Measurements from ENCODE around the gene CISD2.
"Not testable (repeated sequence)": the region's sequence is repeated elsewhere in the genome, so short reads cannot be mapped to it uniquely, and the experiment has no call there.

Gene CISD2

DNA sequence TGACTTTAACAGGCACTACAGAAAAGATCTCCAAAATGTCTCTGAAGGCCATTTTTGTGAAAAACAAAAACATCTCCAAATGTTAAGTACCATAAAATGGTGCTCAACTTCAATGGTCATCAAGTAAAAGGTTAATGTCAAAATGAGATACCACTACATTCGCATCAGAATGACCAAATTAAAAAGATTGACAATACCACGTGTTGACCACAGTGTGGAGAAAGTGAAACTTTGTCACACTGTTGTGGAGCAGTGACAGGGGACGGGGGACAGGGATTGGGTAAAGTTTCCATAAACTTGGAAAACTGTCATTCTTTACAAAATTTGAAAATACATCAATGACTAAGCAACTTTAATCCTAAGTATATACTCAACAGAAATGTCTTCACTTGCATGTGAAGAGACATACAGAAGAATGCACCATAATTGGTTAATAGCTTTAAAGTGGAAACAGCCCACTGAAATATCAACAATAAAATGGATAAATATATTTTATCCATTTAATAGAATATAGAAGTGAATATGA is 19.1 kb upstream of the CISD2 start:
- no peak for DNase-seq (ENCODE audit: low read depth in 2 of 2)

DNA sequence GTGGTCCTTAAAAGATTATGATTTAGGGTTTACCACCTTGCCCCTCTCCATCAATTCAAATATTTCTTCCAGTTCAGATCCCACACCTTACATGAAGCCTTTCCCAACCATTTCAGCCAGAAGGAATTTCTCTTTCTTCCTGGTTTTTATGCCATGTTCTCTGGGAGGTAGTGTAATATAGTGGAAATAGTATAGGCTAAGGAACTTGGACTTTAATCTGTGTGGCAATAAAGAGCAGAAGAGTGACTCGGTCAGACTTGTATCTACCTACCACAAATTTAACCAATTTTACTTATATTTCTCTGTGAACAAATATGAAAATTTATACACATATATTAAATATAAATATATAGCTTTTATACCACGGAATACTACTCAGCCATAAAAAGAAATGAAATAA is 18.4 kb upstream of the CISD2 start:
- DNase-seq (ENCODE audit: low read depth in 2 of 2), result no peak

DNA sequence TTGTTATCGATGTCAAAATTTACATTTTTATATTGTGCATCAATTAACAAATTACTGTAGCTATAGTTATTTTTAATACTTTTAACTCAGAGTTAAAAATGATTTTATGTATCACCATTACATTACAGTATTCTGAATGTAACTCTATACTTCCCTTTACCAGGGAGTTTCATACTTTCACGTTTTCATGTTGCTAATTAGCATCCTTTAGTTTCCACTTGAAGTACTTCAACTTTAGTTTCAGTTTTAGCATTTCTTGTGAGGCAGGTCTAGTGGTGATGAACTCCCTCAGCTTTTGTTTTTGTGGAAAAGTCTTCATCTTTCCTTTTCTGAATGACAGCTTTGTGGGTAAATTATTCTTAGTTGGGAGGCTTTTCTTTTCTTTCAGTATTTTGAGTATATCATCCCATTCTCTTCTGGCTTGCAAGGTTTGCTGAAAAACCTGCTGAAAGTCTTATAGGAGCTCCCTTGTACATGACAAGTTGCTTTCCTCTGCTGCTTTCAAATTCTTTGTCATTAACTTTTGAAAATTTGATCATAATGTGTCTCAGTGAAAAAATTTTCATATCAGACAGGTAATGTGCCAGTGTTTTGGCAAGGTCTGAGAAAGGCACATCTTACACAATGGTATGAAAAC is 9.8 kb upstream of the CISD2 start:
- DNase-seq (ENCODE audit: low read depth in 2 of 2), result no peak

DNA sequence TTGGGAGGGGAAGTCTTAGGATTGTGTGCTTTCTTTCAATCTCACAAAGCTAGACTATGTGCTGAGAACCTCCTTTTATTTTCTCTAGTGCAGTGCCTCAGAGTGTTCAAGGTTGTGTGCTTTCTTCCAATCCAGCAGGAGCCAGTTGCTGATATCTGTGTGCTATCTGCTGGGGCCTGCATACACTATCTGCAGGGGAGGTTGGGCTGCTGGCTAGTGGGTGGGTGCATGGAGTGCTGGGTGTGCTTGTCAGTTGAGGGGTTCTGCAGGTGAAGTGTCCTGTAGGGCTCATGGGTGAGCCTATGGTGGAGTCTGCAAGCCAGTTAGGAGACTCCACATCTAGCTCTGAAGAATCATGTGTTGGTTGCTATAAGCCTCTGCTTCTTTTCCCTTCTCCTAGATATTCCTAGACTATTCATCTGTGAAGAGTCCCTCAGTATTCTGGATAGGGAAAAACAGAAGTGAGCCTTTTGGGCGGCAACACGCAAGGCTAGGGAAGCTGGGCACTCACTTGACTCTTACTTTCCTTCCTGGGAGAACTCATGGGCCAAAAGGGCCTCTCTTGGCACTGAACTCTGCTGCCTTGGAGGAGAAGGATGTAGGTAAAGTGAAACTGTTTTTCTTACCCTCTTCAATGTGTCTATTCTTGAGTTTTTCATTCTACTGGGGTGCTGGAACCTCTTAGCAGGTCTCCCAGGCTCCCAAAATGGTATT is 8.0 kb upstream of the CISD2 start:
- no peak for DNase-seq (ENCODE audit: low read depth in 2 of 2)

DNA sequence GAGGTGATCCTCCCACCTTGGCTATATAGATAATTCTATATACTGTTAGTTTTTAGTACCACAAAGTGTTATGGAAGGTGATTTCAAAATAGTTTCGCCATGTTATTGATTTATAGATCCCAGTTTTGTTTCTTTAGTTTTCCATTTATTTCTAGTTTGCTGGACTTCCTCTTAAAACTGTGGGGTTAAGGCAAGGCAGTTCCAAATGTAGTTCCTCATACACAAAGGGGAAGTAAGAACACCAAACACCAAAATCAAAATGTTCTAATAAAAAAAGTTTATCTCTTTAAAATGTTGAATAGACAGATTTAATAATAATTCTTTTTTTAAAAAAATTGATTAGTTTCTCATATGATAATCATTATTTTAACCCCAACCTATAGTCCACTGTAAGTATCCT is 6.8 kb upstream of the CISD2 start:
- no peak for DNase-seq (ENCODE audit: low read depth in 2 of 2)

DNA sequence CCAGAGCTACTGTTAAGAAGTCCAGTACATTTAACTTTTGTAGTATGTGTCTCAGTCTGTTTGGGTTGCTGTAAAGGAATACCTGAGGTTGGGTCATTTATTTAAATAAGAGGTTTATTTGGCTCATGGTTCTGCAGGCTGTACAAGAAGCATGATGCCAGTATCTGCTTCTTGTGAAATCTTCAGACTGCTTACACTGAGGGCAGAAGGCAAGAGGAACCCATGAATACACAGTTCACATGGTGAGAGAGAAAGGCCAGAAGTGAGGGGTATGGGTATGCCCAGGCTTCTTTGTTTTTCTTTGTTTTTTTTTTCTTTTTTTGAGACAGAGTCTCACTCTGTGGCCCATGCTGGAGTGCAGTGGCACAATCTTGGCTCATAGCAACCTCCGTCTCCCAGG is 6.0 kb upstream of the CISD2 start:
- no peak for DNase-seq (ENCODE audit: low read depth in 2 of 2)

DNA sequence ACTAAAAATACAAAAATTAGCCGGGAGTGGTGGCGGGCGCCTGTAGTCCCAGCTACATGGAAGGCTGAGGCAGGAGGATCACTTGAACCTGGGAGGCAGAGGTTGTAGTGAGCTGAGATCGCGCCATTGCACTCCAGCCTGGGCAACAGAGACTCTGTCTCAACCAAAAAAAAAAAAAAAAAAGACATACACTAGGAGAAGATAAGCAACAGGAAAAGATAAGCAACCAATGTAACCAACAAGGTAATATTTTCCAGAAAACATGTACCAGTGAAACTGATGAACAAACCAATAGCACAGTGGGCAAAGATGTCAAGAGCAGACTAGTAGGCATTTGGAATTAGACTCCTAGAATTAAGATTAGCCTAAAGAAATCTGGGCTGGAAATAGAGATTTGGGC is 3.5 kb upstream of the CISD2 start:
- not testable (repeated sequence) for DNase-seq (ENCODE audit: low read depth in 2 of 2)

DNA sequence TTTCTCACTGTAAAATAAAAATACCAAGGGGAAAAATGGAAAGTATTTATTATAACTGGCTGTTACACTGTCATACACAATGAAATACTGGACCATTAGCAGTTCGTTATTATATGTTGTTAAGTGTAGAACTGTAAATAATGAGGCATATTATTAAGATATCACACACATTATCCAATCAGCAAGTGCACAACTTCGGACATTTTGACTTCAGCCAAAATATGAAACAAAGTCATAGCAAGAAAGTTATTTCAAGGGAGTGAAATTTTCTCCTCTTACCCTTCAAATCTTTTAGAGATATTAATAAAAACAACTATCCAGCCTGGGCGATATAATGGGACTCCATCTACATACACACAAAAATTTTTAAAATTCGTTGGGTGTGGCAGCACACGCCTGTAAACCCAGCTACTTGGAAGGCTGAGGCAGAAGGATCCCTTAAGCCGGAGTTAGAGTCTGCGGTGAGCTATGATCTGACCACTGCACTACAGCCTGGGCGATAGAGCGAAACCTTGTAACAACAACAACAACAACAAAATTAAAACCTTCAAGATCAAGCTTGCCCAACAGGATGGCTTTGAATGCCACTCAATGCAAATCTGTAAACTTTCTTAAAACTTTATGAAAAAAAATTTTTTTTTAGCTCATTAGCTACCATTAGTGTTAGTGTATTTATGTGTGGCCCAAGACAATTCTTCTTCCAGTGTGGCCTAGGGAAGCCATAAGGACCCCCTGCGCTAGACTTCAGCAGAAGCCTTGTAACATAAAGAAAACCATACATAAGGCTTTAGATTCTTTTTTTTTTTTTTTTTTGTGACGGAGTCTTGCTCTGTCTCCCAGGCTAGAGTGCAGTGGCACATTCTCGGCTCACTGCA is 1.3 kb upstream of the CISD2 start:
- DNase-seq (ENCODE audit: low read depth in 2 of 2), result no peak

DNA sequence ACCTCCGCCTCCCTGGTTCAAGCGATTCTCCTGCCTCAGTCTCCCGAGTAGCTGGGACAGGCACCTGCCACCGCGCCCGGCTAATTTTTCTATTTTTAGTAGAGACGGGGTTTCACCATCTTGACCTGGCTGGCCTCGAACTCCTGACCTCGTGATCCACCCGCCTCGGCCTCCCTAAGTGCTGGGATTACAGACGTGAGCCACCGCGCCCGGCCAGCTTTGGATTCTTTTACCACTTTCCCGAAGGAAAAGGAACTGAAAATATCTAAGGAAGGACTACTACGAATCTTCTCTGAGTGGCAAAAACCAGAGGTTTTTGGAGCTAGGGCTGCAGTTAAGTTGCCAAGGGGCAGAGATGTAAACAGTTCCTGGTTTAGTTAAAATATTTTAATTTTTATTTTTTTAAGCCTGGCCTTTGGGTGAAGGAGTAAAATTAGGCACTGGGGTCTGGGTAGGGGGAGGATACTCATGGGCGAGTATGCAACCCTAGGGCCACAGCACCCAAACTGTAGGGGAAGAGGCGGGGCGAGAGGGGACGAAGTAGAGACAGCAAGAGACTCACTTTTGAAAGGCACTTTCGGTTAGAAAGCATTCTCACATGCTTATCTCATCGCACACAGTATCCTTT is 525 bp upstream of the CISD2 start:
- no peak for DNase-seq (ENCODE audit: low read depth in 2 of 2)

DNA sequence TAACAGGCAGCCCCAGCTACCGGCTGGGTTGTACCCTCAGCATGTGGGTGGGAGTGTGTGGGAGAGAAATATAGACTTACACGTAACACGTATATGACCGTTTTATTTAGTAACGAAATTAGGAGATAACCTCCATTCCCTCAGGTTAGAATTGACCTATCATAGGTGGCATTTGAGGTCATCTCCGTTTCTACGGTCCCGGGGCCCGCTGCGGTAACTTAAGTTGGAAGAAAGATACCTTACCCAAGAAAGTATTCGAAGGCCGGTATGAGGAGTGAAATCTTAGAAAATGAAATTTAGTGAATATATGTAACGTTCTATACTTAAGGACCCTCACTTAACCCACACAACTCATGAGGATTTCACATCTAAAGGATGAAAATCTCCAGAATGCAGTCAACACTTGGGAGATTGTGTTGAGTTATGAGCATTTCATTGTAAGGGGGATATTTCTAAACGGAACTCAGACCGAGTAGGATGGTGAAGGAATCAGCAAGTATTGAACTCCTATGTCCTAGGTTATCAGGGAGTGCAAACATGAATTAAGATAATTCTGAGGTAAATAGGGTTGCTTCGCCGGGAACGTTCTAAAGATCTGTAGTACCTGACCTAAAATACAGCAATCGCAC is 891 bp downstream of the CISD2 start:
- peak; percentile 41 to 49 for DNase-seq (ENCODE audit: low read depth in 2 of 2)

DNA sequence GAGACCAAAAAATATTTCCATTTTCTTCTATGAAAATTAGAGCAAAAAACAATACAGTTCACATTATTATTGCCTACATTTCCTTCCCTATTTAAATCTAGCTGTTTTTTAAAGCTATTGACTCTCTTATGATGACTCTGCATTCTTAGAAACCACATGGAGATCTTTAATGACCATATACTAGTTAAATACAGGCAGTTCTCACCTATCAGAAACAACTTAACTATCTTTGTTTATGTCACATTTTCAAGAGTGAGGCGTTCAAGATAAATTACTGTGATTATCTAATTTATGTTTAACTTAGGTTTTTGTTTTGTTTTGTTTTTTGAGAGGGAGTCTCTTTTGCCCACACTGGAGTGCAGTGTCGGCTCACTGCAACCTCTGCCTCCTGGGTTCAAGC is 3.0 kb downstream of the CISD2 start:
- DNase-seq (ENCODE audit: low read depth in 2 of 2), result no peak

DNA sequence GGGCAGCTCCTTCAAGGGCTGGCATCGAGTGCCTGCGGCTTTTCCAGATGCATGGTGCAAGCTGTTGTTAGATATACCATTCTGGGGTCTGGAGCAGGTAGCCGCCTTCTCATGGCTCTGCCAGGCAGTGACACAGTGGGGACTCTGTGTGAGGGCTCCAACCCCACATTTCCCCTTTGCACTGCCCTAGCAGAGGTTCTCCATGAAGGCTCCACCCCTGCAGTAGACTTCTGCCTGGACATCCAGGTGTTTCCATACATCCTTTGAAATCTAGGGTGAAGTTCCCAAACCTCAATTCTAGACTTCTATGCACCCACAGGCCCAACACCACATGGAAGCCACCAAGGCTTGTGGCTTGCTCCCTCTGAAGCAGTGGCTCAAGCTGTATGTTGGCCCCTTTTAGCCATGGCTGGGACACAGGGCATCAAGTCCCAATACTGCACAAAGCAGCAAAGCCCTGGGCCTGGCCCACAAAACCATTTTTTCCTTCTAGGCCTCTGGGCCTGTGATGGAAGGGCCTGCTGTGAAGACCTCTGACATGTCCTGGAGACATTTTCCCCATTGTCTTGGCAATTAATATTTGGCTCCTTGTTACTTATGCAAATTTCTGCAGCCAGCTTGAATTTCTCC is 8.8 kb downstream of the CISD2 start:
- DNase-seq (ENCODE audit: low read depth in 2 of 2), result not testable (repeated sequence)

DNA sequence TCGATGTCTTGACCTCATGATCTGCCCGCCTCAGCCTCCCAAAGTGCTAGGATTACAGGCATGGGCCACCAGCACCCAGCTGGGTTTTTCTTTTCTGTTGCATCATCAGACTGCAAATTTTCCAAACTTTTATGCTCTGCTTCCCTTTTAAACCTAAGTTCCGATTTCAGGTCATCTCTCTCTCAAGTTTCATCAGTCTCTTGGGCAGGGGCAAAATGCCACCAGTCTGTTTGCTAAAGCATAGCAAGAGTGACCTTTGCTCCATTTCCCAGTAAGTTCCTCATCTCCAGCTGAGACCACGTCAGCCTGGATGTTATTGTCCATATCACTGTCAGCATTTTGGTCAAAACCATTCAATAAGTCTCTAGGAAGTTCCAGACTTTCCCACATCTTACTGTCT is 9.6 kb downstream of the CISD2 start:
- not testable (repeated sequence) for DNase-seq (ENCODE audit: low read depth in 2 of 2)

DNA sequence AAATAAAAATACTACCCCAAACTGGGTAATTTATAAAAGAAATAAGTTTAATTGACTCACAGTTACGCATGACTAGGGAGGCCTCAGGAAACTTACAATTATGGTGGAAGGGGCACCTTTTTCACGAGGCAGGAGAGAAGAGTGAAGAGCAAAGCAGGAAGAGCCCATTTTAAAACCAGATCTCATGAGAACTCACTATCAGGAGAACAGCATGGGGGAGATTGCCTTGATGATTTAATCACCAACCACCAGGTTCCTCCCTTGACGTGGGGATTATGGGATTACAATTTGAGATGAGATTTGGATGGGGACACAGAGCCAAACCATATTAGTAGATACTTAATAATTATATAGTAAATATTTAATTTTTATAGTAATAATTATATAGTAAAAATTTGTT is 10.1 kb downstream of the CISD2 start:
- no peak for DNase-seq (ENCODE audit: low read depth in 2 of 2)

DNA sequence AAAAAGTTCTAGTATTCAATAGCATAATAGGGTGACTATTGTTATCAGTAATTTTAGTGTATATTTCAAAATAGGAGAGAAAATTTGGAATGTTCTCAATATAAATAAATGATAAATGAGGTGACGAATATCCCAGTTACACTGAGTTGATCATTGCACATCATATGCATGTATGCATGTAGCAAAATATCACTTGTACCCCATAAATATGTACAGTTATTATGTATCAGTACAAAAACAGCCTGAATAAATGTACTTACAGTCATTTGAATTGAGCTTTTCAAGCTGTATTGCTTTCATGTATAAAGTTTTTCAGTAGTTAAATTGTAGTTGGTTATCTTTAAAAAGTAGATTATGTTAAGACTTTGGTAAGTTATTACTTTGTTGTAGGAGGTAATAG is 12.6 kb downstream of the CISD2 start:
- DNase-seq (ENCODE audit: low read depth in 2 of 2), result no peak

DNA sequence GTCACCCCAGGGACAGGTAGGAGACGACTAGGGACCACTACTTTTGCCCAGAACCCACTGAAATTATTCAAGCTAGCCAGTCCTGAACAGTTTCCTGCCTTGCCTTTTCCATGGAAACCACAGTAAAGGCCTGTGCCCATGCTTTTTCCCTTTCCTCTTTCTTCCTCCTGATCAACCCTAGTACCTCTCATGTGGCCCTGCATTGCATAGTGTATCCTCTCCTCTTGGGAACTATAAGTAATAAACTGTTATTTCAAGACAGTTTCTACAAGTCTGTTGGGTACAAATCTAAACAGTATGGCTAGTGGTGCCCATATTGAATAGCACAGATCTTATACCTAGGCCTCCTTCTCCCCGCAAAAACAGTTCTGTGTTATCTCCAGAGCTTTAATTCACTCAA is 14.5 kb downstream of the CISD2 start:
- no peak for DNase-seq (ENCODE audit: low read depth in 2 of 2)

DNA sequence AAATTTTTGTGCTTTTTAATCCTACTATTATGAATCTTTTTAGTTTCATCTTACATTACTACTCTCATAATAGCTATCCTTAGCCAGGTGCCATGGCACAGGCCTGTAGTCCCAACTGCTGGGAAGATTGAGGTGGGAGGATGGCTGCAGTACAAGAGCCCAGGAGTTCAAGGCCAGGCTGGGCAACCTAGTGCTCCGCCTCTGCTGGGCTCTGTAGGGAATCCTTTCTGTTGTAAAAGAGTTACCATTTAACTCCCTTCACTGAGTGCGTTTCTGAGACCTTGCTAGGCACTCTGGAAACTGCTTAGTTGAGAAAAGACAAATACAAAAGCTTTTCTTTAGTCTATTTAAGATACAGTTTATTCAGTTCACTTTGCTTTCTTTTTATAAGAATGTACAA is 19.8 kb downstream of the CISD2 start:
- DNase-seq (ENCODE audit: low read depth in 2 of 2), result not testable (repeated sequence)

DNA sequence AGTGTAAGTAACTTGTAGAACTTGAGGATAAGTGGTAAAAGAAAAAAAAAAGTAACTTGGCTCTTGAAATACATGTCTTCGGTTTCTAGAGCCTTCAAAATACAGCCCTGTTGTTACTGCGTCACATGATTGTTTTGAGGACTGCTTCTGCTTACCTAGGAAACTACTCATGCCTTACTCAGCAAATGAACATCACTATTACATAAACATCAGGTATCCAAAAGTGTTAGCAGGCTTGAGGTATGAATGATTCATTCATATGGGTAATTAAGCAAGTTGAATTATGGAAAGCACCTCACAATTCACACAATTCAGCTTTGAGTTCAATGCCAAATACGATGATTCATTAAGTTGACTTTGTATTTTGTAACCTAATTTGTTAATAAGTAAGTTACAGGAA is 21.1 kb downstream of the CISD2 start:
- DNase-seq (ENCODE audit: low read depth in 2 of 2), result not testable (repeated sequence)

DNA sequence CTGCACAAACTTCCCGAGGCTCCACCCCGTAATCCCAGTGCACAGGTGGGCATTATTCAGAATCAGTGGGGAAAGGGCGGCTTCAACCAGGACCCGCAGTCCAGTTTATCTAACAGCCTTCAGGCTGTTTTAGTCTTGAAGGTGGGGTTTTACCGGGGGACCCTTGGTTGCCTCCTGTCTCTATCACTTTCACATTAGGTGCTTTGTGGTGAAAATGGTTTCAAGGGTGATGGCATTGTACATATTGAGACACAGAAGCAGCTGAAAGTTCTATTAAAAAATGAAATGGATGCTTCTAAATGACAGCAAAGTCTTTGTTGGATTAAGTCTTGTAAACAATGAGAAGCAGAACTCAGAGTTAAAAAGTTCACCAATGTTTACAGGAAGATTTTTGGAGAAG is 27.8 kb downstream of the CISD2 start:
- not testable (repeated sequence) for DNase-seq (ENCODE audit: low read depth in 2 of 2)

DNA sequence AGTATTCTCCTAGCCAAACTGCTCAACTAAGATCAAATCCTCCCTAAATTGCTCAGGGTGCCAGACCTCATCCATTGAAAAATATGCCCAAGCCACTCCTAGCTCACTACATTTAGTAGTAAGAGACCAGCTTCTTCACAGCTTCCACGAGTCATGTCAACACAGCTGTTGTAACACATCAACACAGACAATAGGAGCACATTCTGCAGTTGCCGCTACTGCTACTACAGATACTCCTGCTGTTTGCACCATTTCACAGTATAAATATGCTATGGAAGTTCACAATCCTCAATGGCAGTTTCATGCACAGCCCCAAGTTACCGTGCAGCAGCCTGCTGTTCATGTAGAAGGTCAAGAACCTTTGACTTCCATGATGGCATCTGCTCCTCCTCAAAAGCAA is 28.8 kb downstream of the CISD2 start:
- DNase-seq (ENCODE audit: low read depth in 2 of 2), result not testable (repeated sequence)

DNA sequence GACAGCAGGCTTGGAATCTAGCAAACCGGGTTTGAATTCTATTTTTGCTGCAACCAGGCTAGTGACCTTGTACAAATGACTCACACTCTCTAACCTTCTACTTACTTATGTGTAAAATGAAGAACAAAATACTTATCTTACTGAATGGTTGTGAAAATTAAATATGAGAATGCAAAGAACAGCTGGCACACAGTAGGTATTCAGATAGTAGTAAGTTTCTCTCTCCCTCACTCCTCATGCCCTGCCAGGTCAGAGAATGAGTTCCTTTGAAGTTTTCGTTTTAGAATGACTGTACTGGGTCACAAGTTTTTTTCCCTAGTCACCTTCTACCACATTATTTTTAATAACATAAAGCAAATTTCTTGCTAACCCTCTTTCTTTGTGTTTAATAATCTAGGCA is 33.0 kb downstream of the CISD2 start:
- DNase-seq (ENCODE audit: low read depth in 2 of 2), result no peak
